H9 (cell line): ENCODE data around the gene EDN1. TPM values are rescaled to one million over a fixed set of nuclear protein-coding genes. Genes with fewer than 3 reads are reported as not detected.

Experiments
- DNase-seq: peaks from one replicate; pipeline ENCODE4 v3.0.0-alpha.2; 2017
- H2AFZ ChIP-seq: one replicate; pipeline ENCODE4 v1.6.1; 2013; ENCODE audit warnings: mild to moderate bottlenecking, low read length, control low read depth, moderate library complexity
- H2AK5ac ChIP-seq: 2 replicates; pipeline ENCODE4 v1.6.1; 2013; ENCODE audit warnings: low read length, control low read depth, mixed read lengths; ENCODE audit not compliant: insufficient read length
- H2BK120ac ChIP-seq: one replicate; pipeline ENCODE4 v1.6.1; 2013; ENCODE audit warnings: low read depth, mild to moderate bottlenecking, low read length, control low read depth, inconsistent platforms; ENCODE audit not compliant: poor library complexity, severe bottlenecking
- H2BK12ac ChIP-seq: 2 replicates; pipeline ENCODE4 v1.6.1; 2013; ENCODE audit warnings: low read length, control low read depth, mixed read lengths, low read depth; ENCODE audit not compliant: insufficient read length
- H2BK15ac ChIP-seq: 2 replicates; pipeline ENCODE4 v1.6.1; 2013; ENCODE audit warnings: low read depth, low read length, control low read depth
- H2BK20ac ChIP-seq: one replicate; pipeline ENCODE4 v1.6.1; 2013; ENCODE audit warnings: low read depth, mild to moderate bottlenecking, low read length, control low read depth, inconsistent platforms; ENCODE audit not compliant: poor library complexity, severe bottlenecking
- H2BK5ac ChIP-seq: 2 replicates; pipeline ENCODE4 v1.6.1; 2013; ENCODE audit warnings: low read length, control low read depth, mixed read lengths; ENCODE audit not compliant: insufficient read length
- H3K14ac ChIP-seq: 2 replicates; pipeline ENCODE4 v1.6.1; 2013; ENCODE audit warnings: low read length, control low read depth; ENCODE audit not compliant: insufficient read depth
- H3K18ac ChIP-seq: 2 replicates; pipeline ENCODE4 v1.6.1; 2013; ENCODE audit warnings: low read depth, mild to moderate bottlenecking, mixed read lengths, low read length, control low read depth; ENCODE audit not compliant: insufficient read length
- H3K23ac ChIP-seq: 2 replicates; pipeline ENCODE4 v1.6.1; 2013; ENCODE audit warnings: low read length, control low read depth, mixed read lengths, low read depth; ENCODE audit not compliant: insufficient read length
- H3K23me2 ChIP-seq: 2 replicates; pipeline ENCODE4 v1.6.1; 2013; ENCODE audit warnings: low read depth, mild to moderate bottlenecking, mixed read lengths, low read length, control low read depth; ENCODE audit not compliant: insufficient read length, poor library complexity, severe bottlenecking
- H3K27ac ChIP-seq: 2 replicates; pipeline ENCODE4 v1.5.1; 2013; ENCODE audit warnings: low read length, control low read depth, mixed read lengths, low read depth; ENCODE audit not compliant: insufficient read length
- H3K27me3 ChIP-seq: 2 replicates; pipeline ENCODE4 v1.6.1; 2013; ENCODE audit warnings: low read length, control low read depth, inconsistent platforms; ENCODE audit not compliant: insufficient read depth
- H3K4ac ChIP-seq: 2 replicates; pipeline ENCODE4 v1.6.1; 2013; ENCODE audit warnings: low read depth, mild to moderate bottlenecking, control low read depth, inconsistent platforms, low read length, moderate library complexity
- H3K4me1 ChIP-seq: 2 replicates; pipeline ENCODE4 v1.6.1; 2013; ENCODE audit warnings: low read length, control low read depth, inconsistent platforms; ENCODE audit not compliant: insufficient read depth
- H3K4me2 ChIP-seq: 2 replicates; pipeline ENCODE4 v1.6.1; 2013; ENCODE audit warnings: low read length, control low read depth, mixed read lengths; ENCODE audit not compliant: insufficient read length, insufficient read depth
- H3K56ac ChIP-seq: 2 replicates; pipeline ENCODE4 v1.6.1; 2013; ENCODE audit warnings: low read depth, mild to moderate bottlenecking, mixed read lengths, low read length, control low read depth; ENCODE audit not compliant: insufficient read length
- H3K79me1 ChIP-seq: 2 replicates; pipeline ENCODE4 v1.6.1; 2013; ENCODE audit warnings: low read depth, mild to moderate bottlenecking, moderate library complexity, low read length, control low read depth, inconsistent platforms; ENCODE audit not compliant: insufficient read depth, poor library complexity, severe bottlenecking
- H3K79me2 ChIP-seq: 2 replicates; pipeline ENCODE4 v1.6.1; 2013; ENCODE audit warnings: low read length, control low read depth, inconsistent platforms; ENCODE audit not compliant: insufficient read depth
- H3K9ac ChIP-seq: 2 replicates; pipeline ENCODE4 v1.6.1; 2013; ENCODE audit warnings: low read length, control low read depth, mixed read lengths; ENCODE audit not compliant: insufficient read length; ENCODE audit errors: extremely low read depth
- H3K9me3 ChIP-seq: one replicate; pipeline ENCODE4 v1.6.1; 2013; ENCODE audit warnings: low read depth, low read length, inconsistent platforms; ENCODE audit not compliant: control insufficient read depth
- H3T11ph ChIP-seq: one replicate; pipeline ENCODE4 v1.6.1; 2013; ENCODE audit warnings: mild to moderate bottlenecking, low read length, control low read depth, inconsistent platforms
- H4K20me1 ChIP-seq: one replicate; pipeline ENCODE4 v1.6.1; 2013; ENCODE audit not compliant: control insufficient read depth, insufficient read length, insufficient read depth
- H4K5ac ChIP-seq: 2 replicates; pipeline ENCODE4 v1.6.1; 2013; ENCODE audit warnings: low read depth, mild to moderate bottlenecking, mixed read lengths, low read length, control low read depth; ENCODE audit not compliant: insufficient read length
- H4K8ac ChIP-seq: replicated peaks from 2 replicates; pipeline ENCODE4 v1.6.1; 2013; ENCODE audit warnings: low read length, control low read depth, mixed read lengths, low read depth; ENCODE audit not compliant: insufficient read length
- H4K91ac ChIP-seq: 2 replicates; pipeline ENCODE4 v1.6.1; 2013; ENCODE audit warnings: low read depth, mild to moderate bottlenecking, moderate library complexity, mixed read lengths, low read length, control low read depth; ENCODE audit not compliant: insufficient read length
- H3K27ac Mint-ChIP-seq, 3 experiments: 2 replicates in 2 of 3; 3 replicates in 1 of 3; pipeline ENCODE4 v1.8.0; 2020 to 2021; ENCODE audit warnings: mixed read lengths in 3 of 3, mild to moderate bottlenecking in 1 of 3, moderate library complexity in 1 of 3
- H3K27me3 Mint-ChIP-seq: 2 replicates; pipeline ENCODE4 v1.8.0; 2021; ENCODE audit warnings: low read depth, mild to moderate bottlenecking, moderate library complexity, mixed read lengths
- H3K36me3 Mint-ChIP-seq, 3 experiments: 2 replicates in 2 of 3; 3 replicates in 1 of 3; pipeline ENCODE4 v1.8.0; 2020 to 2021; ENCODE audit warnings: low read depth in 3 of 3, mixed read lengths in 3 of 3; ENCODE audit not compliant: insufficient read depth in 1 of 3
- H3K4me1 Mint-ChIP-seq, 2 experiments: 2 replicates each; pipeline ENCODE4 v1.8.0; 2020; ENCODE audit warnings: mixed read lengths in 2 of 2
- H3K4me3 Mint-ChIP-seq, 2 experiments: 2 replicates in 1 of 2; 3 replicates in 1 of 2; pipeline ENCODE4 v1.8.0; 2020 to 2021; ENCODE audit warnings: mild to moderate bottlenecking in 2 of 2, mixed read lengths in 2 of 2, moderate library complexity in 1 of 2
- H3K9me3 Mint-ChIP-seq, 2 experiments: 2 replicates in 1 of 2; 3 replicates in 1 of 2; pipeline ENCODE4 v1.8.0; 2020; ENCODE audit warnings: mild to moderate bottlenecking in 2 of 2, mixed read lengths in 2 of 2, moderate library complexity in 1 of 2
- WGBS: extraction: QIAGEN DNeasy Blood & Tissue Kit; methylation state at CpG from one replicate; pipeline ENCODE4 v1.1.7; 2013; ENCODE audit warnings: missing lambda C conversion rate, low lambda C conversion rate, mixed read lengths; ENCODE audit not compliant: insufficient read length; ENCODE audit errors: extremely low coverage; 5-methylcytosine and 5-hydroxymethylcytosine counted together
- total RNA-seq: library from RNA; stranded (reverse); gene quantifications from 2 replicates; pipeline ENCODE4 v1.2.1, GENCODE V29; 2021
- TF ChIP-seq, protein P1 (sequence below): fragments of 200-600 bp; sonication (generic); conservative IDR thresholded peaks from 3 replicates; pipeline ENCODE4 v1.8.0; 2021; ENCODE audit warnings: antibody characterized with exemption, mild to moderate bottlenecking

EDN1 gene
- total RNA-seq, 1 experiment from 2014 or later: 2.1 TPM

DNA sequence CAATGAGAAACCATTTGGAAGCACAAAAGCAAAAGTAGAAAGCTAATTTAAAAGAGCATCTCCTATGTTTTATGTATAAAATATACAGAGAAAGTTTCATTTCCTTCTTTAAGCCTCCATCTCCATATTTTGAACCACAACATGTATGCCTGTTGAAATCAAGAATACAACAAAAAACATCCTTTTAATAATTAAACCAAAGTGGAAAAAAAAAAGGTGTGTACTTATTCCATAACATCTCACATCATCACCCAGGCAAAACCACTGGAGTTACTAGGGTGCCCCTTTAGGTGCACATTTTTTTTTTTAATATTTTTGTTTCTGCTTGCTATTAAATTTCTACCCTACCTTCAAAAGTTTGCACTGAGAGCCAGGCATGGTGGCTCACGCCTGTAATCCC is 43.0 kb downstream of the EDN1 start:
- no peak overlapping the region for H4K5ac ChIP-seq
- no peak overlapping the region for H3K23ac ChIP-seq
- H3K27me3 ChIP-seq: no peaks in the 10 kb centered on the region
- no peak overlapping the region for H2AK5ac ChIP-seq
- H2BK12ac ChIP-seq: no peak overlapping the region
- H3K23me2 ChIP-seq: no peaks in the 10 kb centered on the region
- H3K4me1 ChIP-seq: no peaks in the 10 kb centered on the region; the same call in none of the 2 replicates
- no peak overlapping the region for H3K14ac ChIP-seq
- no peak overlapping the region for H4K91ac ChIP-seq
- H2BK15ac ChIP-seq: no peak overlapping the region
- H3K4ac ChIP-seq: no peak overlapping the region
- no peak overlapping the region for H3K9ac ChIP-seq
- H3K9me3 ChIP-seq: no peaks in the 10 kb centered on the region
- H3K4me1 Mint-ChIP-seq: peaks cover 43 to 61% of the 10 kb centered on the region in 2 experiments
- no peak overlapping the region for H3K18ac ChIP-seq
- no peak overlapping the region for H2BK120ac ChIP-seq
- H3K4me3 Mint-ChIP-seq: no peak overlapping the region
- H2BK20ac ChIP-seq: no peak overlapping the region
- no peak overlapping the region for H2BK5ac ChIP-seq
- H3K36me3 Mint-ChIP-seq: peaks cover 0 to 8% (median 4%) of the 10 kb centered on the region in 3 experiments; a peak in 5 of 7 replicates
- whole genome bisulfite sequencing: no CpG with 5 or more reads among the region's 1 CpG
- no peaks in the 10 kb centered on the region for H3K79me2 ChIP-seq
- DNase-seq: no peak
- peaks cover 3 to 6% of the 10 kb centered on the region in 2 experiments; a peak in 4 of 5 replicates for H3K9me3 Mint-ChIP-seq
- no peaks in the 10 kb centered on the region for H3K79me1 ChIP-seq
- no peaks in the 10 kb centered on the region for H4K20me1 ChIP-seq
- TF ChIP-seq, protein P1, sequence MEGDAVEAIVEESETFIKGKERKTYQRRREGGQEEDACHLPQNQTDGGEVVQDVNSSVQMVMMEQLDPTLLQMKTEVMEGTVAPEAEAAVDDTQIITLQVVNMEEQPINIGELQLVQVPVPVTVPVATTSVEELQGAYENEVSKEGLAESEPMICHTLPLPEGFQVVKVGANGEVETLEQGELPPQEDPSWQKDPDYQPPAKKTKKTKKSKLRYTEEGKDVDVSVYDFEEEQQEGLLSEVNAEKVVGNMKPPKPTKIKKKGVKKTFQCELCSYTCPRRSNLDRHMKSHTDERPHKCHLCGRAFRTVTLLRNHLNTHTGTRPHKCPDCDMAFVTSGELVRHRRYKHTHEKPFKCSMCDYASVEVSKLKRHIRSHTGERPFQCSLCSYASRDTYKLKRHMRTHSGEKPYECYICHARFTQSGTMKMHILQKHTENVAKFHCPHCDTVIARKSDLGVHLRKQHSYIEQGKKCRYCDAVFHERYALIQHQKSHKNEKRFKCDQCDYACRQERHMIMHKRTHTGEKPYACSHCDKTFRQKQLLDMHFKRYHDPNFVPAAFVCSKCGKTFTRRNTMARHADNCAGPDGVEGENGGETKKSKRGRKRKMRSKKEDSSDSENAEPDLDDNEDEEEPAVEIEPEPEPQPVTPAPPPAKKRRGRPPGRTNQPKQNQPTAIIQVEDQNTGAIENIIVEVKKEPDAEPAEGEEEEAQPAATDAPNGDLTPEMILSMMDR: no peak
- H2AFZ ChIP-seq: no peak overlapping the region
- H3K27ac Mint-ChIP-seq: no peak overlapping the region
- no peaks in the 10 kb centered on the region for H3K27me3 Mint-ChIP-seq
- H3K56ac ChIP-seq: no peak overlapping the region
- no peak overlapping the region for H3T11ph ChIP-seq
- H3K4me2 ChIP-seq: no peak overlapping the region
- H4K8ac ChIP-seq: no peak overlapping the region
- H3K27ac ChIP-seq: no peak overlapping the region
